RWPE2 (cell line): ENCODE measurements around the gene SLC7A7.

Source experiments
- ATAC-seq: fragments of 200-7000 bp; cut with Tn5 transposase; 3 replicates; pipeline ENCODE4 v1.9.1; 2021; ENCODE audit warnings: low read depth
- DNase-seq: peaks from one replicate; pipeline ENCODE4 v3.0.0-alpha.2; 2020; ENCODE audit warnings: low spot score
- H3K27ac ChIP-seq: fragments of 450-650 bp; 2 replicates; pipeline ENCODE4 v1.5.1; 2017; ENCODE audit warnings: mild to moderate bottlenecking; ENCODE audit not compliant: poor library complexity, severe bottlenecking
- H3K27me3 ChIP-seq: fragments of 250-450 bp; sonication (Bioruptor Pico); 2 replicates; pipeline ENCODE4 v1.5.1; 2021; ENCODE audit warnings: mild to moderate bottlenecking, moderate library complexity; ENCODE audit not compliant: insufficient read depth, poor library complexity, severe bottlenecking
- H3K36me3 ChIP-seq: fragments of 250-450 bp; sonication (Bioruptor Pico); 2 replicates; pipeline ENCODE4 v1.5.1; 2020; ENCODE audit warnings: low read depth, mild to moderate bottlenecking, moderate library complexity
- H3K4me1 ChIP-seq: fragments of 250-450 bp; sonication (Bioruptor Pico); 2 replicates; pipeline ENCODE4 v1.5.1; 2021; ENCODE audit warnings: mild to moderate bottlenecking, moderate library complexity; ENCODE audit not compliant: insufficient read depth, poor library complexity, severe bottlenecking
- H3K4me3 ChIP-seq: fragments of 250-450 bp; sonication (Bioruptor Pico); 2 replicates; pipeline ENCODE4 v1.5.1; 2021; ENCODE audit warnings: mild to moderate bottlenecking, moderate library complexity; ENCODE audit not compliant: severe bottlenecking
- H3K9me3 ChIP-seq: fragments of 250-450 bp; sonication (Bioruptor Pico); 2 replicates; pipeline ENCODE4 v1.5.1; 2021; ENCODE audit warnings: mild to moderate bottlenecking, moderate library complexity; ENCODE audit not compliant: severe bottlenecking
- TF ChIP-seq, protein P1 (sequence below): fragments of 450-650 bp; IDR thresholded peaks from one replicate; pipeline ENCODE4 v1.5.1; 2017; ENCODE audit warnings: mild to moderate bottlenecking, moderate library complexity; ENCODE audit not compliant: poor library complexity, severe bottlenecking

Gene SLC7A7

DNA sequence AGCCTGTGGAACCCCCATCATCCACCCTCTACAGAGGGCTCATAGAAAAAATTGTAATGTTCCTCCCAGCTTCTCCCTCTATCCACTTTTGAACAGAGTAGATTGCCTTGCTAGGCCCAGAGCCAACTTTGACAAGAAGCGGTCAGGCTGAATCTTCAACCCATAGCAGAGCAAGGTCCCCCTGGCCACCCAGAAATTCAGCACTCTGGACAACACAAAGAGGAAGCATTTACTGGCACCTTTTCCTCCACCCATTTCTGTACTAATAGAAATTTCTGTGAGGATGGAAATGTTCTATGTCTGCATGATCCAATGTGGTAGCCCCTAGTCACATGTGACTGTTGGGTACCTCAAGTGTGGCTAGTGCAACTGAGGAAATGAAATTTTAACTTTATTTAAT, 91.4 kb downstream of the SLC7A7 start:
- Histone ChIP-seq H3K9me3 (no peaks in the 10 kb centered on the region), H3K4me1 (no peaks in the 10 kb centered on the region), H3K4me3 (no peak overlapping the region), H3K27me3 (no peaks in the 10 kb centered on the region), H3K36me3 (no peaks in the 10 kb centered on the region), H3K27ac (no peak overlapping the region)
- ATAC-seq, result no peak
- TF ChIP-seq, protein P1, sequence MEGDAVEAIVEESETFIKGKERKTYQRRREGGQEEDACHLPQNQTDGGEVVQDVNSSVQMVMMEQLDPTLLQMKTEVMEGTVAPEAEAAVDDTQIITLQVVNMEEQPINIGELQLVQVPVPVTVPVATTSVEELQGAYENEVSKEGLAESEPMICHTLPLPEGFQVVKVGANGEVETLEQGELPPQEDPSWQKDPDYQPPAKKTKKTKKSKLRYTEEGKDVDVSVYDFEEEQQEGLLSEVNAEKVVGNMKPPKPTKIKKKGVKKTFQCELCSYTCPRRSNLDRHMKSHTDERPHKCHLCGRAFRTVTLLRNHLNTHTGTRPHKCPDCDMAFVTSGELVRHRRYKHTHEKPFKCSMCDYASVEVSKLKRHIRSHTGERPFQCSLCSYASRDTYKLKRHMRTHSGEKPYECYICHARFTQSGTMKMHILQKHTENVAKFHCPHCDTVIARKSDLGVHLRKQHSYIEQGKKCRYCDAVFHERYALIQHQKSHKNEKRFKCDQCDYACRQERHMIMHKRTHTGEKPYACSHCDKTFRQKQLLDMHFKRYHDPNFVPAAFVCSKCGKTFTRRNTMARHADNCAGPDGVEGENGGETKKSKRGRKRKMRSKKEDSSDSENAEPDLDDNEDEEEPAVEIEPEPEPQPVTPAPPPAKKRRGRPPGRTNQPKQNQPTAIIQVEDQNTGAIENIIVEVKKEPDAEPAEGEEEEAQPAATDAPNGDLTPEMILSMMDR, result no peak
- DNase-seq, result no peak
